ENCODE results near the gene UNC45B. TPM values are rescaled to one million over a fixed set of nuclear protein-coding genes. Genes with fewer than 3 reads are reported as not detected.

Gene UNC45B
- total and polyA plus RNA-seq, 2 of the 13 experiments (the other 11 are each of a cell fraction or from before 2014, with no cell fraction given): 0.01 TPM; not detected in 1

GRCh38 chr17:35192708-35193107 lies 45.1 kb downstream of the UNC45B start:
- intact Hi-C loops (cut with micrococcal nuclease; ENCODE audit: unreplicated experiment) (no loop called here), in situ Hi-C loops (cut with HindIII; ENCODE audit: extremely low pct_ligation_motif_present, low pct_unique_long_range_greater_than_20kb) (no loop called here)
- DNase-seq (ENCODE audit: low spot score): no peak
- H3K4me3 ChIP-seq (replicated peaks in 1 of 3; ENCODE audit: insufficient read depth in 1 of 3, low read depth in 2 of 3, low read length in 3 of 3): no peak overlapping the region
- no peak overlapping the region for H3K9ac ChIP-seq (ENCODE audit: insufficient read depth, low read depth, low read length)
- H3K4me1 ChIP-seq (ENCODE audit: insufficient read depth, low read length): no peaks in the 10 kb centered on the region
- TF ChIP-seq GMEB1 (CRISPR knock-in tag; IDR thresholded peaks at IDR 0.05; ENCODE audit: borderline replicate concordance) (no peak), NFIC (IDR thresholded peaks at IDR 0.05; ENCODE audit: low read length) (no peak), CEBPB (IDR thresholded peaks at IDR 0.05; ENCODE audit: borderline replicate concordance, low read depth, low read length) (no peak), SNRNP70 (IDR thresholded peaks at IDR 0.05; ENCODE audit: low read depth, low read length) (no peak), PAXIP1 (CRISPR knock-in tag; conservative IDR thresholded peaks at IDR 0.05) (no peak), MBD4 (IDR thresholded peaks at IDR 0.05; ENCODE audit: borderline replicate concordance, low read length) (no peak), TMF1 (CRISPR knock-in tag; IDR thresholded peaks at IDR 0.05; ENCODE audit: low read depth) (no peak)
- TF ChIP-seq, protein P1, sequence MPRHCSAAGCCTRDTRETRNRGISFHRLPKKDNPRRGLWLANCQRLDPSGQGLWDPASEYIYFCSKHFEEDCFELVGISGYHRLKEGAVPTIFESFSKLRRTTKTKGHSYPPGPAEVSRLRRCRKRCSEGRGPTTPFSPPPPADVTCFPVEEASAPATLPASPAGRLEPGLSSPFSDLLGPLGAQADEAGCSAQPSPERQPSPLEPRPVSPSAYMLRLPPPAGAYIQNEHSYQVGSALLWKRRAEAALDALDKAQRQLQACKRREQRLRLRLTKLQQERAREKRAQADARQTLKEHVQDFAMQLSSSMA (CRISPR knock-in tag; IDR thresholded peaks at IDR 0.05): no peak
- TF ChIP-seq, protein P2, sequence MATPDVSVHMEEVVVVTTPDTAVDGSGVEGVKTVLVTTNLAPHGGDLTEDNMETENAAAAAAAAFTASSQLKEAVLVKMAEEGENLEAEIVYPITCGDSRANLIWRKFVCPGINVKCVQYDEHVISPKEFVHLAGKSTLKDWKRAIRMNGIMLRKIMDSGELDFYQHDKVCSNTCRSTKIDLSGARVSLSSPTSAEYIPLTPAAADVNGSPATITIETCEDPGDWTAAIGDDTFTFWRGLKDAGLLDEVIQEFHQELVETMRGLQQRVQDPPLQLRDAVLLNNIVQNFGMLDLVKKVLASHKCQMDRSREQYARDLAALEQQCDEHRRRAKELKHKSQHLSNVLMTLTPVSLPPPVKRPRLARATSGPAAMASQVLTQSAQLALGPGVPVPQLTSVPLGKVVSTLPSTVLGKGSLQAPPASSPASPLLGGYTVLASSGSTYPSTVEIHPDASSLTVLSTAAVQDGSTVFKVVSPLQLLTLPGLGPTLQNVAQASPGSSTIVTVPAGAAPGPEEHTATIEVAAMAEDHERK (CRISPR knock-in tag; IDR thresholded peaks at IDR 0.05; ENCODE audit: low read depth): no peak
- TF ChIP-seq, protein P3, sequence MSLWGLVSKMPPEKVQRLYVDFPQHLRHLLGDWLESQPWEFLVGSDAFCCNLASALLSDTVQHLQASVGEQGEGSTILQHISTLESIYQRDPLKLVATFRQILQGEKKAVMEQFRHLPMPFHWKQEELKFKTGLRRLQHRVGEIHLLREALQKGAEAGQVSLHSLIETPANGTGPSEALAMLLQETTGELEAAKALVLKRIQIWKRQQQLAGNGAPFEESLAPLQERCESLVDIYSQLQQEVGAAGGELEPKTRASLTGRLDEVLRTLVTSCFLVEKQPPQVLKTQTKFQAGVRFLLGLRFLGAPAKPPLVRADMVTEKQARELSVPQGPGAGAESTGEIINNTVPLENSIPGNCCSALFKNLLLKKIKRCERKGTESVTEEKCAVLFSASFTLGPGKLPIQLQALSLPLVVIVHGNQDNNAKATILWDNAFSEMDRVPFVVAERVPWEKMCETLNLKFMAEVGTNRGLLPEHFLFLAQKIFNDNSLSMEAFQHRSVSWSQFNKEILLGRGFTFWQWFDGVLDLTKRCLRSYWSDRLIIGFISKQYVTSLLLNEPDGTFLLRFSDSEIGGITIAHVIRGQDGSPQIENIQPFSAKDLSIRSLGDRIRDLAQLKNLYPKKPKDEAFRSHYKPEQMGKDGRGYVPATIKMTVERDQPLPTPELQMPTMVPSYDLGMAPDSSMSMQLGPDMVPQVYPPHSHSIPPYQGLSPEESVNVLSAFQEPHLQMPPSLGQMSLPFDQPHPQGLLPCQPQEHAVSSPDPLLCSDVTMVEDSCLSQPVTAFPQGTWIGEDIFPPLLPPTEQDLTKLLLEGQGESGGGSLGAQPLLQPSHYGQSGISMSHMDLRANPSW (CRISPR knock-in tag; IDR thresholded peaks at IDR 0.05; ENCODE audit: borderline replicate concordance): no peak
- H2AFZ ChIP-seq (ENCODE audit: low read length): no peak overlapping the region
- no peaks in the 10 kb centered on the region for H4K20me1 ChIP-seq (ENCODE audit: insufficient read depth, low read length)
- no peaks in the 10 kb centered on the region for H3K79me2 ChIP-seq (ENCODE audit: insufficient read depth, low read length)
- no peak for FAIRE-seq
- CTCF ChIA-PET (ENCODE audit: low intra/inter-chr PET ratio, low total read pairs): no interaction called here
- H3K27ac ChIP-seq (ENCODE audit: extremely low read length, insufficient read depth, low read length): no peak overlapping the region
- H3K9me3 ChIP-seq (ENCODE audit: low read length): no peaks in the 10 kb centered on the region
- POLR2A ChIA-PET: no interaction called here
- ATAC-seq: no peak
- H3K27me3 ChIP-seq (ENCODE audit: control insufficient read depth in 1 of 2, insufficient read depth in 2 of 2, low read length in 2 of 2): no peaks in the 10 kb centered on the region; a peak in 1 of 5 replicates
- H3K4me2 ChIP-seq (ENCODE audit: low read depth, low read length): no peak overlapping the region
- H3K36me3 ChIP-seq (replicated peaks in 1 of 2; ENCODE audit: control insufficient read depth in 1 of 2, insufficient read depth in 2 of 2, low read length in 2 of 2): no peaks in the 10 kb centered on the region
- WGBS (ENCODE audit: low lambda C conversion rate): 9% methylated on average over 8 of the region's 8 CpGs
- BruUV-seq (replicated peaks): no TSS peak
